ENCODE measurements around the gene P2RX7.

The P2RX7 gene

GRCh38 chr12:121110211-121110940, 22.3 kb upstream of the P2RX7 start:
- DNase-seq (ENCODE audit: low spot score), result peak; percentile 80

GRCh38 chr12:121111684-121112083, 21.0 kb upstream of the P2RX7 start:
- DNase-seq (ENCODE audit: low spot score), result no peak

GRCh38 chr12:121112496-121112895, 20.2 kb upstream of the P2RX7 start:
- no peak for DNase-seq (ENCODE audit: low spot score)

- DNase-seq (ENCODE audit: low spot score), result no peak
Observed at GRCh38 chr12:121113057-121113456, 19.6 kb upstream of the P2RX7 start.

- DNase-seq (ENCODE audit: low spot score), result no peak
Observed at GRCh38 chr12:121114019-121114639, 18.5 kb upstream of the P2RX7 start.

DNA sequence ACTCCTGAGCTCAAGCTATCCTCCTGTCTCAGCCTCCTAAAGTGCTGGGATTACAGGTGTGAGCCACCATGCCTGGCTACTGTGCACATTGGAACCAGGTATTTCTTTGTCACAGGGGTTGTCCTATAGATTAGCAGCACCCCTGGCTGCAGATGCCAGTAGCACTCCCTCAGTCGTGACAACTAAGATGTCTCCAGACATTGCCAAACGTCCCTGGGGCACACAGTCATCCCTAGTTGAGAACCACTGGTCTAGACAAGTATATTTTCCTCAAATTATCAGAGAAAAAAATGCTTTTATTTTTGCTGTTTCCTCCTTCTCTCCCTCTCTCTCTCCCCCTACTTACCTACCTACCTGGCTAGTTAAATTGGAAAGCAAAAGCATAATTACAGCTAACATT, 17.9 kb upstream of the P2RX7 start:
- DNase-seq (ENCODE audit: low spot score), result no peak

DNA sequence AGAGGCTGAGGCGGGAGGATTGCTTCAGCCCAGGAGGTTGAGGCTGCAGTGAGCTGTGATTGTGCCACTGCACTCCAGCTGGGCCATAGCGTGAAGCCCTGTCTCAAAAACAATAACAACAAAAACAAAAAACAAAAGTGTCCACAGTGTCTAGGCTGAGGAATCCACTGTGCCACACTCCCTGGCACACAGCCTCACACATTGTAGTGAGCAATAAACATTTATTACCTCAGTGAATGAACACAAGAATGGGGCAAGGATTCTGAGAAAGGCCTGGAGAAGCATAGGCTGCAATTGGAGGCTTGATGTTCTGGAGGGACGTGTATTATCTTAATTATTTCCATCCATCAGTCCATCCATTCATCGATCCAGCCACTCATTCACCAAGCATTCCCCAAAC, 17.1 kb upstream of the P2RX7 start:
- no peak for DNase-seq (ENCODE audit: low spot score)

DNA sequence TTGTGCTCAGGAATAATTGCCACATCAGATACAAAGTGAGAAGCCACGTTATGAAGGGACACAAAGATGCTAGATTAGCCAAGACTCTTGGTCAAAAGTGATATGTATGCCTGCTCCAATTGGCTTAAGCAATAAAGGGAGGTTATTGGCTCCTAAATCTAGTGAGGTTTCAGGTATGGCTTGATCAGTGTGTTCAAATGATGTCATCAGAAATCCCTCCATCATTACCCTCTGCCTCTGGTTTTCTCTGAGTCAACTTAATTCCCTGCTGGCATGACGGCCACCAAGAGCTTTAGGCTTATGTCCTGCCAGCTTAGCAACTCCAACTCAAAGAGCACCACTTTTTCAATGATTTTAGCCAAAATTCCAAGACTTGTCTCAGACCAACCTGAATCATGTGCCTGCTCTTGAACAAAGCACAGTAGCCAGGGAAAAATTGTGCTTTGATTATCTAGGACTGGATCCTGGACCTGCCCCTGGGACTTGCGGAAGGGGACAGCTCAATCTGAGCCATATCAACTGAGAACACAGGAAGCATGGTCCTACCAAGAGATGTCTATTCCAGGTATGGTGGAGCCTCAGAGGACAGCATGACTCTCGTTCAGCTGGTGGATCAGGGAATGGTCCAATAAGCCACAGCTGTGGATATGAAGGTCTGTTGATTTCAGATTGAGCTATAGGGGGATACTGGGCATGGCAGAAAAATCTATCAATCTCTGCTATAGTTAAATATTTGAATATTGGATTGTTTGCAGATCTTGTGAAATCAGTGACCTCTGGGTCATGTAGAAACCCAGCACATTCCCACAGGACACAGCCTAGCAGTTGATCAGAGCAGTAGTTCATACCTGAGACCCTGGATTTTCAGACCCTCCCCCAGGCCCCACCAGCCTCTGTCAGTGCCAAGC, 16.1 kb upstream of the P2RX7 start:
- DNase-seq (ENCODE audit: low spot score), result no peak

- DNase-seq (ENCODE audit: low spot score), result no peak
Observed at GRCh38 chr12:121117226-121117777, 15.4 kb upstream of the P2RX7 start.

DNA sequence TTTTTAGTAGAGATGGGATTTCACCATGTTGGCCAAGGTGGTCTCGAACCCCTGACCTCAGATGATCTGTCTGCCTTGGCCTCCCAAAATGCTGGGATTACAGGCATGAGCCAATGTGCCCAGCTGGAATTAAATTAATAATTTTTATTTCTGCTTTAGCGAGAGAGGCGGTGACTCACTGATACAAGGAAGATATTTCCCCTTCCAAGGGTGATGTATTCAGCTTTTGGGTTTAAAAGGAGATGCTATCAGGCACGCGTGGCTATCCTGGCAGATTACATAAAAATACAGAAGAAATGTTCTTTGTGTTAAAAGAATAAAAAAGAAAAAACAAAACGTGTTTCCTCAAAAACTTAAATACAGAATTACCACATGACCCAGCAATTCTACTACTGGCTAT, 12.4 kb upstream of the P2RX7 start:
- no peak for DNase-seq (ENCODE audit: low spot score)

- no peak for DNase-seq (ENCODE audit: low spot score)
Observed at GRCh38 chr12:121120989-121121755, 11.5 kb upstream of the P2RX7 start.

GRCh38 chr12:121121805-121122204, 10.9 kb upstream of the P2RX7 start:
- no peak for DNase-seq (ENCODE audit: low spot score)

GRCh38 chr12:121123488-121123887, 9.2 kb upstream of the P2RX7 start:
- DNase-seq (ENCODE audit: low spot score), result no peak

DNA sequence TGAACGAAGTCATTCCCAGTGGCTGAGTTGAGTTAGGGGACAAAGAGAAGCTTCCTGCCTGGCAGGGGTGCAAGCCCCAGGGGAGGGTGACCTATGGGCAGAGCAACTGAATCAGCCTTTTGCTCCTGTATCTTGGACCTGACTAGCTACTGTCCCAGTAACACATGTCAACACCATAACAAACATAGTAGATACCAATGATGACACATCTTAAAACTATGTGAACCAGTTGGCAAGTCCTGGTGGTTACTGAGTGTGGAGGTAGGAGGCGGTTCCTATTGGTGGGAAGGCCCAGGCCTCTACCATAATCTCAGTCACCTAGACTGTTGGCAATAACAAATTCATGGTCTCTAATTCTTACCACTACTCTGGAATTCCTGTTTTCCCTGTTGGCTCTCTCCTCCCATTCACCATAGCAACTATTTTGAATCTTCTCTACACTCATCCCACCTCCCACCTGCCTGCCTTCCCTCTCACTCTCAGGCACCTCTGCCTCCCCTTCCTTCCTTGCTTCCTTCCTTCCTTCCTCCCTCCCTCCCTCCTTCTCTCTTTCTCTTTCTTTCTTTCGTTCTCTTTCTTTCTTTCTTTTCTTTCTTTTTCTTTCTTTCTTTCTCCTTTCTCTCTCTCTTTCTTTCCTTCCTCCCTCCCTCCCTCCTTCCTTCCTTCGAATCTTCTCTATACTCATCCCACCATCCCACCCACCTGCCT, 8.1 kb upstream of the P2RX7 start:
- peak; percentile 94 for DNase-seq (ENCODE audit: low spot score)

DNA sequence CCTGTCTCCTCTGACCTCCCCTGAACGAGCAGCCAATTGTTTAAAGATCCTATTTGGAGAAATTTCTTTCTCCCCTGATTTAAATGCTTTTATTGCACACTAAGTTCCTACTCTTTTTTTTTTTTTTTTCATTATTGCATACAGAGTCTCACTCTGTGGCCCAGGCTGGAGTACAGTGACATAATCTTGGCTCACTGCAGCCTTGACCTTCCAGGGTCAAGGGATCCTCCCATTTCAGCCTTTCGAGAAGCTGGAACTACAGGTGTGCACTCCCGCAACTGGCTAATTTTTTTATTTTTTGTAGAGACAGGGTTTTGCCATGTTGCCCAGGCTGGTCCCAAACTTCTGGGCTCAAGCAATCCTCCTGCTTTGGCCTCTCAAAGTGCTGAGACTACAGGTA, 5.2 kb upstream of the P2RX7 start:
- no peak for DNase-seq (ENCODE audit: low spot score)

DNA sequence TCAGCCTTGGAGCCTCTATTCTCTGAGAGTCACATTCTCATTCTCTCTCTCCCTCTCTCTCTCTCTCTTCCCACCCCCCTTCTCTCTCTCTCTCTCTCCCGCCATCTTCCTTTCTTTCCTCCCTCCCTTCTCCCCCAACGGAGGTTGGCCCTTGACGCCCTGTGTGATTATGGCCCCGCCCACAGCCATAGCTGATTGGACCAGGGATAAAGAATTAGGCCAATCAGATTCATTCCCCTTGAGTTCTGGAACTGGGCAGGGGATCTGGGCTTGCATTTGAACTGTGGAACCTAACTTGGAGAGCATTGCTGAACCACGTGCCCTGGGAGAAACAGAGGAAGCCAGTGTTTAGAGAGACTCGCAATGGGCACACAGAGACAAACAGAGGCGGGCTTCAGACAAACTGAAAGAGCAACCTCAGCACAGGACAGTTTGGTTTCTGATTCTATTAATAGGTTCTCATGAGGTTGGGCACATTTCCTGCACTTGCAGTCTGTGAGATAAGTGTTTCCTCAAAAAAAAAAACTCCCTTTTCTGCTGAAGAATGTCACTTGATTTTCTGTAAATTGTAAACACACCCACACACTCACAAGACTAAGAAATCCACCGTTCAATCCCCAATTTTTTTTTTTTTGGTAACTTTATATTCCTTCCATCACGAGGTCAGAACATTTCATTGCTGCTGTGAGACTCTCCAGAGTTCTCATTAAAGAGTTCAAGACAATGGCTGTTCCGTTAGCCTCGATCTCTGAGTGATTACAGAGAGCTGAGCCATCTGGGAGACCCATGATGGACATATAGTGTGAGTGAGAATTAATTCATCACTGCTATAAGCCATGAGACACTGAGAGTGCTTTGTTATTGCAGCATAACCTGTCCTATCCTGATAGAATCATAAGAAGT, 3.5 kb upstream of the P2RX7 start:
- no peak for DNase-seq (ENCODE audit: low spot score)

DNA sequence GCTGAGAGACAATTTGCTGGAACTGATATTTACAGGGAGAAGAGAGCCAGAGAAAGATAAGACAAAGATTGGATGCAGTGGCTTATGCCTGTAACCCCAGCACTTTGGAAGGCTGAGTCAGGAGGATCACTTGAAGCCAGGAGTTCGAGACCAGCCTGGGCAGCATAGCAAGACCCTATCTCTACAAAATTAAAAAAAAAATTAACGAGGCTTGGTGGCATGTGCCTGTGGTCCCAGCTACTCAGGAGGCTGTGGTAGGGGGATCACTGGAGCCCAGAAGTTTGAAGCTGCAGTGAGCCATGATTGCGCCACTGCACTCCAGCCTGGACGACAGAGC, 2.9 kb upstream of the P2RX7 start:
- no peak for DNase-seq (ENCODE audit: low spot score)

DNA sequence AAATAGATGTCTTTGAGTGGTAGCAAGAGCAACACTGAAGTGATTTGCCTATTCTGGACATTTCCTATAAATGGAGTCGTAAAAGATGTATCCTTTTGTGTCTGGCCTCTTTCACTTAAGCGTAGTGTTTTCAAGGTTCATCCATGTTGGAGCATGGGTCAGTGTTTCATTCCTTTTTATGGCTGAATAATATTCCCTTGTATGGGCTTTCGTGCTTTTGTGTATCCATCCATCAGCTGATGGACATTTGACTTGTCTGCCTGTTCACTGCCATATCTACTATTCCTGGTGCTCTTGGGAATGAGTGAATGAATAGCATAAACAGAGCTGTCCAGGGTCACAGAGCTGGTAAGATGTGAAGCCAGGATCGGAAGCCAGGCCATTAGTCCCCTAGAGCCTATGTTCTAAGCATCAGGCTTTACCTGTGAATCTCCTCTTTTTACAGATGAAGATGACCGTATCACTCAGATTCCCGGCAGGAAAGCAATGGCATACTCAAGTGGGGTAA, 1.8 kb upstream of the P2RX7 start:
- DNase-seq (ENCODE audit: low spot score), result no peak

GRCh38 chr12:121131941-121132341, 735 bp upstream of the P2RX7 start:
- no peak for DNase-seq (ENCODE audit: low spot score)

- no peak for DNase-seq (ENCODE audit: low spot score)
Observed at GRCh38 chr12:121133838-121134237, 1.2 kb downstream of the P2RX7 start.

Data from LoVo (cell line).